Neural progenitor cell (in vitro differentiated cells): Measurements from ENCODE around the gene CFAP45.

Experiments
- CTCF ChIP-seq: fragments of 200-600 bp; sonication (generic); IDR thresholded peaks from 2 replicates; pipeline ENCODE4 v1.5.1; 2017; ENCODE audit warnings: antibody characterized with exemption, mild to moderate bottlenecking
- EZH2phosphoT487 ChIP-seq: fragments of 200-600 bp; sonication (generic); IDR thresholded peaks from 2 replicates; pipeline ENCODE4 v1.6.1; 2017; ENCODE audit warnings: antibody characterized with exemption

GRCh38 chr1:159925719-159926078, 25.7 kb upstream of the CFAP45 start:
- no peak for TF ChIP-seq CTCF
- no peak for TF ChIP-seq EZH2phosphoT487
